Astrocyte (in vitro differentiated cells and primary cell): ENCODE measurements around the gene ACOX1. TPM values are rescaled to one million over a fixed set of nuclear protein-coding genes. Genes with fewer than 3 reads are reported as not detected.

Source experiments
- DNase-seq: peaks from one replicate; pipeline ENCODE4 v3.0.0-alpha.2; 2010; ENCODE audit warnings: low read depth
- FAIRE-seq: peaks from 2 replicates; lab custom pipeline; 2011; peaks lifted over from hg19 to GRCh38; lab: Jason Lieb, UNC
- H2AFZ ChIP-seq: 2 replicates; pipeline ENCODE4 v1.6.0; 2012; ENCODE audit warnings: low read depth, low read length, inconsistent platforms
- H3K27ac ChIP-seq: 2 replicates; pipeline ENCODE4 v1.5.1; 2011; ENCODE audit warnings: low read depth, low read length, inconsistent platforms
- H3K27me3 ChIP-seq: 2 replicates; pipeline ENCODE4 v1.6.0; 2011; ENCODE audit warnings: low read length, inconsistent platforms; ENCODE audit not compliant: insufficient read depth
- H3K36me3 ChIP-seq: 2 replicates; pipeline ENCODE4 v1.5.1; 2011; ENCODE audit warnings: low read length, inconsistent platforms; ENCODE audit not compliant: insufficient read depth
- H3K4me1 ChIP-seq: 2 replicates; pipeline ENCODE4 v1.5.1; 2011; ENCODE audit warnings: low read length, inconsistent platforms; ENCODE audit not compliant: insufficient read depth
- H3K4me2 ChIP-seq: 2 replicates; pipeline ENCODE4 v1.6.0; 2012; ENCODE audit warnings: low read length, inconsistent platforms
- H3K4me3 ChIP-seq: 2 replicates; pipeline ENCODE4 v1.5.1; 2011; ENCODE audit warnings: low read depth, mild to moderate bottlenecking, low read length, inconsistent platforms; ENCODE audit not compliant: insufficient read depth
- H3K79me2 ChIP-seq: 2 replicates; pipeline ENCODE4 v1.6.0; 2012; ENCODE audit warnings: mild to moderate bottlenecking, low read length, inconsistent platforms; ENCODE audit not compliant: insufficient read depth
- H3K9ac ChIP-seq: 2 replicates; pipeline ENCODE4 v1.6.0; 2012; ENCODE audit warnings: mild to moderate bottlenecking, low read length, inconsistent platforms
- H3K9me3 ChIP-seq: 2 replicates; pipeline ENCODE4 v1.5.1; 2012; ENCODE audit warnings: low read depth, mild to moderate bottlenecking, low read length, inconsistent platforms; ENCODE audit not compliant: insufficient read depth
- H4K20me1 ChIP-seq: 2 replicates; pipeline ENCODE4 v1.6.0; 2012; ENCODE audit warnings: low read length, inconsistent platforms; ENCODE audit not compliant: insufficient read depth
- H3K27ac Mint-ChIP-seq: one replicate; pipeline ENCODE4 v1.8.0; 2021; ENCODE audit warnings: mild to moderate bottlenecking, mixed read lengths; ENCODE audit not compliant: unreplicated experiment
- H3K27me3 Mint-ChIP-seq: one replicate; pipeline ENCODE4 v1.8.0; 2021; ENCODE audit warnings: low read depth, mixed read lengths; ENCODE audit not compliant: unreplicated experiment
- H3K36me3 Mint-ChIP-seq: one replicate; pipeline ENCODE4 v1.8.0; 2021; ENCODE audit warnings: low read depth, mixed read lengths; ENCODE audit not compliant: unreplicated experiment
- H3K4me1 Mint-ChIP-seq: one replicate; pipeline ENCODE4 v1.8.0; 2021; ENCODE audit warnings: low read depth, mixed read lengths; ENCODE audit not compliant: unreplicated experiment
- H3K4me3 Mint-ChIP-seq: one replicate; pipeline ENCODE4 v1.8.0; 2021; ENCODE audit warnings: mild to moderate bottlenecking, moderate library complexity, mixed read lengths; ENCODE audit not compliant: unreplicated experiment
- H3K9me3 Mint-ChIP-seq: one replicate; pipeline ENCODE4 v1.8.0; 2021; ENCODE audit warnings: mild to moderate bottlenecking, mixed read lengths; ENCODE audit not compliant: unreplicated experiment
- CTCF ChIP-seq: IDR thresholded peaks from 2 replicates; pipeline ENCODE4 v1.5.1; 2011; ENCODE audit warnings: low read depth, mild to moderate bottlenecking, inconsistent platforms, low read length, moderate library complexity; ENCODE audit not compliant: insufficient read depth
- EZH2 ChIP-seq: IDR thresholded peaks from 2 replicates; pipeline ENCODE4 v1.6.1; 2012; ENCODE audit warnings: mild to moderate bottlenecking, low read length, inconsistent platforms; ENCODE audit not compliant: insufficient read depth
- total RNA-seq: library from RNA; stranded (reverse); gene quantifications from 2 replicates; pipeline ENCODE4 v1.2.1, GENCODE V29; 2021

The ACOX1 gene
- total RNA-seq, 1 donor from 2014 or later: 61.3 TPM

- DNase-seq: no peak
- Mint-ChIP-seq H3K27ac (no peak overlapping the region), H3K9me3 (no peaks in the 10 kb centered on the region), H3K27me3 (no peaks in the 10 kb centered on the region), H3K4me1 (peaks cover 1% of the 10 kb centered on the region), H3K36me3 (no peaks in the 10 kb centered on the region), H3K4me3 (no peak overlapping the region)
- Histone ChIP-seq H3K9me3 (no peaks in the 10 kb centered on the region), H3K79me2 (peaks cover 17% of the 10 kb centered on the region), H2AFZ (no peak overlapping the region), H3K4me2 (no peak overlapping the region), H3K9ac (no peak overlapping the region), H3K27me3 (no peaks in the 10 kb centered on the region), H3K36me3 (peaks cover 14% of the 10 kb centered on the region), H3K27ac (no peak overlapping the region), H3K4me1 (peaks cover 8% of the 10 kb centered on the region), H4K20me1 (peaks cover 6% of the 10 kb centered on the region), H3K4me3 (no peak overlapping the region)
- FAIRE-seq: no peak
- TF ChIP-seq CTCF (no peak), EZH2 (no peak)
These were observed 78.1 kb downstream of the ACOX1 start for GRCh38 chr17:75900691-75901533.

- no peak overlapping the region for H3K4me3 Mint-ChIP-seq
- no peaks in the 10 kb centered on the region for H3K27me3 Mint-ChIP-seq
- Histone ChIP-seq H3K27me3 (no peaks in the 10 kb centered on the region), H3K4me2 (no peak overlapping the region), H3K9ac (no peak overlapping the region), H3K9me3 (no peaks in the 10 kb centered on the region), H3K79me2 (peaks cover 27% of the 10 kb centered on the region), H3K36me3 (peaks cover 14% of the 10 kb centered on the region), H3K4me1 (peaks cover 17% of the 10 kb centered on the region), H3K27ac (no peak overlapping the region), H4K20me1 (peaks cover 13% of the 10 kb centered on the region), H3K4me3 (no peak overlapping the region), H2AFZ (no peak overlapping the region)
- H3K9me3 Mint-ChIP-seq: no peaks in the 10 kb centered on the region
- H3K27ac Mint-ChIP-seq: no peak overlapping the region
- no peak for DNase-seq
- peaks cover 9% of the 10 kb centered on the region for H3K4me1 Mint-ChIP-seq
- no peak for FAIRE-seq
- TF ChIP-seq CTCF (no peak), EZH2 (no peak)
- peaks cover 4% of the 10 kb centered on the region for H3K36me3 Mint-ChIP-seq
These were observed 79.0 kb downstream of the ACOX1 start for GRCh38 chr17:75899767-75900468.
